HG03064 (cell line): ENCODE data around the gene MRM3.
"Not testable (repeated sequence)": the region's sequence is repeated elsewhere in the genome, so short reads cannot be mapped to it uniquely, and the experiment has no call there.

Experiments
- ATAC-seq: cut with Tn5 transposase; IDR thresholded peaks from one replicate; pipeline ENCODE4 v1.9.1; 2021; ENCODE audit warnings: low read depth; ENCODE audit not compliant: unreplicated experiment

MRM3 gene, protein sequence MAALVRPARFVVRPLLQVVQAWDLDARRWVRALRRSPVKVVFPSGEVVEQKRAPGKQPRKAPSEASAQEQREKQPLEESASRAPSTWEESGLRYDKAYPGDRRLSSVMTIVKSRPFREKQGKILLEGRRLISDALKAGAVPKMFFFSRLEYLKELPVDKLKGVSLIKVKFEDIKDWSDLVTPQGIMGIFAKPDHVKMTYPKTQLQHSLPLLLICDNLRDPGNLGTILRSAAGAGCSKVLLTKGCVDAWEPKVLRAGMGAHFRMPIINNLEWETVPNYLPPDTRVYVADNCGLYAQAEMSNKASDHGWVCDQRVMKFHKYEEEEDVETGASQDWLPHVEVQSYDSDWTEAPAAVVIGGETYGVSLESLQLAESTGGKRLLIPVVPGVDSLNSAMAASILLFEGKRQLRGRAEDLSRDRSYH

DNA sequence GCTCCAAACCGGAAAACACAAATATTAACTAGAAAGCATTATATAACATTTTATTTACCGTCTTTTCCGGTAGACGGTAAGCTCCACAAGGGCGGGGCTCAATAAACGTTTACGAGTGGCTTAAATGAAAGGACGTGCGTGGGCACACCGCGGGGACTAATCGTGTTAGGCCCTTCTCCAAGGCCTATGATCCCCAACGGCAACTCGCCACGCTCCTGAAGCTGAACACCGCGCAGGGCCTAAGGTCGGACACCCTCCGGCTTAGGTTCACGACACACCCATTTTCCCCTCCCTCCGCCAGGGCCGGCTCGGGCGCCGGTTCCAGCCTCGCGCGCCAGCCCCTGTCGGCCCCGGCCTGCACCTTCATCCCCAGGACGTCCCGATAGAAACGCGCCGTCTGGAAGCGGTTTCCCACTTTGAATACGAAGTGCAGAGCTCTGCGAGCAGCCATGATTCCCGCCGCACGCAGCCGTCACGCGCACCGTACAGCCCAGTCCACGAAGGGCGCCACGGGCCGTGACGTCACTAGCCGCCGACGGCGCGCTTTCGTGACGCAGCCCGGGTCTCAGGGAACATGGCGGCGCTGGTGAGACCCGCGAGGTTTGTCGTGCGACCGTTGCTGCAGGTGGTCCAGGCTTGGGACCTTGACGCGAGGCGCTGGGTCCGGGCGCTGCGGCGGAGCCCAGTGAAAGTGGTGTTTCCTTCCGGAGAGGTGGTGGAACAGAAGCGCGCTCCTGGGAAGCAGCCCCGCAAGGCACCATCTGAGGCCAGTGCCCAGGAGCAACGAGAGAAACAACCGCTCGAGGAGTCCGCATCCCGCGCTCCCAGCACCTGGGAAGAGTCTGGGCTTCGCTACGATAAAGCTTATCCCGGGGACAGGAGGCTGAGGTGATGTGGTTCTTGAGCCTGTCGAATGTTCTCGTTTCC lies at the start of gene MRM3, which contains the start of gene GLOD4:
MRM3 (plus strand) TSS at position 549 of the 927 bp plus-strand sequence; CDS start at position 575, 26 bp downstream.
GLOD4 (minus strand) TSS at position 476 of the 927 bp plus-strand sequence; CDS start at position 451, 25 bp downstream.
- peak; percentile 65 for ATAC-seq

DNA sequence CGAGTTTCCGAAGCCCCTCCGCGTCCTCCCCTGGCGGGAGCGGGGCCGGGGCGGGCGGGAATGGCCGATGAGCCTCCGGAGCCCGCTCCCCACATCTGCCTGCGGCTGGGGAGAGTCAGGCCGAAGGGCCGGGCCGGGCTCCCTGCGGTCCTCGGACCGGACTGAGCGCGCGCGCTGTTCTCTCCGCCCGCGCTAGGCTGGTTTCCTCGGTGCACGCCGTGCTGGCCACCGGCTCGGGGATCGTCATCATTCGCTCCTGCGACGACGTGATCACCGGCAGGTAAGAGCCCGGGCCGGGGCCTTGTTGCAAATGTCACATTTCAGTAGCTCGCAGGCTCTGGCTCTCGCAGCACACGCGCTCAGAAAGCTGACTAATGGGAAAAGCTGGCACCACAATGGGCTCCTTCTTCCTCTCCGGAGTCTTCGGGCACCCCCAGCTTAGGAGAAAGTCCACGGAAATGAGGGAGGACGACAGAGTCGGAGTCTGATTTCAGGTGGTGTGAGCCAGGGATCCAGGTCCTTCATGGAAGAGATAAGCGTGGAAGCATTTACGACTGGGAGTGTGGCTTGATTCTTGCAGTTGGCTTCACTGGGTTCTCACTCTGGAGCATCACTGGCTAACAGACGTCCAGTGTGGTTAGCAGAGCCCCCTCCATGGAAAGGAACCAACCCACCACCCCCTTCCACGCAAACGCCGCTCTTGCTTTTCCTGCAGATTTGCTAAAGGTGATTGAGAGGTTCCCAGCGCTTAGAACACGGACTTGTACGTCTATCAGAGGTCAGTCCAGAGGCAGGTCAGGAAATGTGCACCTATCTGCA lies 49.0 kb upstream of the MRM3 start:
- peak; percentile 22 for ATAC-seq

DNA sequence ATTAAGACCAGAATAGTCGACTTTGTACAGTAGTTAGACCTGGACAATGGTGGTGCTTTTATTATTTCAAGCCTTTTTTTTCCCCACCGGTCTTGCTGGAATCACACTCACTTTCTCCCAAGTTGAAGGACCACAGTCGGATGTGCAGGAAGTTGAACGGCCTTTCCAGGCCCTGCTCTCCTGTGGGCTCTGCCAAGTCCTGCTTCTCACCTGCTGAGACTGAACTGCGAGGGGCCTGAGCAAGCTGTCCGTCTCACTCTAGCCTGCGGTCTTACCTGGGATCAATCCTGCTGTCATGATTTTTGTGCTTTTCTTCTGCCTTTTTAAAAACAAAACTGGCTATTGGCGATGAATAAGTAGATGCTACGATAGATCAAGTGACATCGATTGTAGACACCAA lies 48.4 kb upstream of the MRM3 start:
- no peak for ATAC-seq

DNA sequence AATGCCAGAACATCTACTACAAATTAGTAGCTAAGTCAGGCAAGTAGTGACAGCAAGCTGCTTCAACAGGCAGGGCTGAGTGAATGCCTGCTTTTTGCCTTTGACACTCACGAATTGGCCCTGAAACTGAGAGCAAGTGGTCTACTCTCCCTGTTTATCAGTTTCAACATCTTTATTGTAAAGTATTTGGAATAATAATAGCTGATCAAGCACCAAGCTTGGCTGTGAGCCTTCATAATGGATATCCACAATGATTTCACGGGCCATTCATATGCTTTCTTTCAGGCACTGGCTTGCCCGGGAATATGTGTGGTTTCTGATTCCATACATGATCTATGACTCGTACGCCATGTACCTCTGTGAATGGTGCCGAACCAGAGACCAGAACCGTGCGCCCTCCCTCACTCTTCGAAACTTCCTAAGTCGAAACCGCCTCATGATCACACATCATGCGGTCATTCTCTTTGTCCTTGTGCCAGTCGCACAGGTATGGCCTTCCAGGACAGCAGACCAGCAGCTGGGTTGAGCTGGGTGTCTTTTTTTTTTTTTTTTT lies 44.5 kb upstream of the MRM3 start:
- no peak for ATAC-seq

DNA sequence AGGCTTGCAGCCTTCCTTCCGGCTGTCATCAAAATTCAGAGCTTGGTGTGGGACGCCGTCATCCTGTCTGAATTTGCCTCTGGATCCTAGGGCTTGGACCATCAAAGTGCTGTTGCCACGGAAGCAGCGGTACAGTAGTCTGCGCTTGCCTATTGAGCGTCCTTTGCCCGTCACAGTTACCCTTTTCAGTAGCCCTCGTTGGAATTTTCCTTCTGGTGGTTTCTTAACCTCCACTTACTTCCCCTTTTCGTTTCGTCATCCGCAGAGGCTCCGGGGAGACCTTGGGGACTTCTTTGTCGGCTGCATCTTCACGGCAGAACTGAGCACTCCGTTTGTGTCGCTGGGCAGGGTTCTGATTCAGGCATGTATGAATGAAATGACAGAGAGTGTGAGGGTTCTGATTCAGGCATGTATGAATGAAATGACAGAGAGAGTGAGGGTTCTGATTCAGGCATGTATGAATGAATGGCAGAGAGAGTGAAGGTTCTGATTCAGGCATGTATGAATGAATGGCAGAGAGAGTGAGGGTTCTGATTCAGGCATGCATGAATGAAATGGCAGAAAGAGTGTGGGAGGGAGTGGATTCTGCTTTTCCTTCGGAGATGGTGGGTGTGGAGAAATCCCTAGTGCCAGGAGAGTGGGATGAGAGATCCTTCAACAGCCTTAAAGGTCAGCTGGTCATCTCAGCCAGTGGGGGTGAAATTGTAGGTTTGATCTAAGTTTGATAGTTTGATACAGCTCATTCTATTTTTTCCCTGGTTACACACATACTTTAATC lies 41.7 kb upstream of the MRM3 start:
- ATAC-seq, result peak; percentile 69

DNA sequence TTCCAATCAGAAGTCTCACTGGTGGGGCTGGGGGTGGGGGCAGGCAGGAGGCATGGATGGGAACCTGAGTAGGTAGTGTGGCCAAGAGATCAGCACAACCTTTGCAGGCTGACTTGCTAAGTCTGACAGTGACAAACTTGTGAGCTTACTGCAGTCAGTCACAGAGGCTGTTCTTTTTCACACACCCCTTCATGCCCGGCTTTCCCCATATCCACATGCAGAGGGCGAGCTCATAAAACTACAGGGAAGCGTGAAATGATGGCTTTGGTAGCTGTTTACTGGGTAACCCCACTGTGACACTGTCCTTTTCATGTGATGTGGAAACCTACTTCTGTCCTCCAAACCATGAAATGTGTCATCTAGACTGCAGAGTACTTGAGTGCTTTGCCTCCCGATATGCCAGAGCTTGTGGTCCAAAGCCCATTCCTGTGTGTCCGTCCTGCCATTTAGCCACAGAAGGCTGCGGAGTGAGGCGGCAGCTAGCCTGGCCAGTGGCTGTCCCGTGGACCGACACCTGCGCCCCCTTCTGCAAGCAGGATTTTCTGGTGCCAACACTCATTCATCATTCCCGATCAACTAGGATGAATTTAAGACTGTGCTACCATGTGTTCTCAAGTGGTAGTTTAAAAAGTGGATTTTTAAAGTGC lies 39.9 kb upstream of the MRM3 start:
- ATAC-seq, result no peak

DNA sequence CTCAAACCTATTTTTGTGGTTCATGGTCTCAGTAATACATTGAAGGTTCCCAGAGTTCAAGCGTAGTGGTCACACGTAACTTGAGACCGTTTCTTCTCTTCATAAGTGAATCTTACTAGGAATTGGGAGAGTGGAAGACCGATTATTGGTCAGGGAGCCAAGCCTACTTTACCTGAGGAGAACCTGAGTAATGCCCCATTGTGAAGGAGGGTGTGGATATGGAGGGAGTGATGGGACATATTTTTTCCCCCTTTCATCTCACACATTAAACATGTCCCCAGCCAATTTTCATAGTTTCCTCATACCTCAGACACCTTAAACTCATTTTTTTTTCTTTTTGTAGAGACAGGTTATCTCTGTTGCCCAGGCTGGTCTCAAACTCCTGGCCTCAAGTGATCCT lies 39.0 kb upstream of the MRM3 start:
- ATAC-seq, result no peak

DNA sequence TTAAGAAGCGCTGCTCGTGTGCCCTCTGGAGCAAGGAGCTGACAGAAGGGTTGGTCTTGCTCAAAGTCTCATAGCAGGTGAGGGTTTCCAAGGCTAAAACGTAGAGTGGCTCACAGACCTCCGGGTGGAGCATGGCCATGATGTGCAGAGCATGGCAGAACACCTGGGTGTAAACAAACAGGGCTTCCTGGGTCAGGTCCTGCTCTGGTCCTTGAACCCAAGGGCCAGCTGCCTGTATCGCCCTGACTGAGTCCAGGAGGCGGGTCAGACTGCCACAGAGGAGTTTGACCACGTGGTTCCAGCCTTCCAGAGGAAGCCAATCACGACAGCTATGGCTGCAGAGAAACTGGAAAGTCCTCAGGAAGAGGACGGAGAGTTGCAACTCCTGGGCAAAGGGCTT lies 37.2 kb upstream of the MRM3 start:
- no peak for ATAC-seq

DNA sequence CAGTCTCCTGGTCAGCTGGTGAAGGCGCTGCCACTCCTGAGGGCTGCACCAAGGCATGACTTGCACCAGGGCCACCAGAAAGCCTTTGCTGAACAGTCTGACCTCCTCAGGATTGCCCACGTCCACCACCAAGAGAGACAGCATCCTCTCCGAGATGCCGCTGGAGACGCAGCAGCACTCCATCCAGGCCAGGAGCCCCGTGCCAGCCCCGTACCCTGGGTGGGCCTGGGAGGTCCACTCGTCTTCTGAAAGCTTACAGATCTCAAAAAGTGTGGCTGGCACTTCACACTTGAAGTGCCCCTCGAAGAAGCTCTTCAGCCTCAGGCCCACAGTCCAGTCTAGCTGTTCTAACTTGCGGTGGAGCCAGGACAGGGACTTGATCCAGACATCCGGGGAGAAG lies 36.7 kb upstream of the MRM3 start:
- ATAC-seq, result no peak

DNA sequence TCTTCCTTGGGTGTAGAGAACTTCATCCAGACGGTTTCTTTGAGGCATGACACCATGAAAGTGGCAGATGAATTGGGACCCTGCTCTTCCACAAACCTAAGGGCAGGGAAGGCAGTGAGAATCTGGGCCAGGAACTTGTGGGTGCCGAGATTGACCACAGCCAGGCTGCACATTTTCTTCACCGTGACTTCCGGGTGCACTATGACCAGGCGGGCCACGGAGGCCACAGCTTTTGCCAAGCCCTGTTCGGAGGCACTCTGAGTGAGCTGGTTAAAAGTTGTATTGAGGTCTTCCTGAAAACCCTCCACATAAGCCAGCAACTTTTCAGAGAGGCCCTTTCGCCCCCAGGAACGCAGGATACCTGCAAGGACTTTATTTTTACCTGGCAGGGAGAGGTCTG lies 36.0 kb upstream of the MRM3 start:
- no peak for ATAC-seq

DNA sequence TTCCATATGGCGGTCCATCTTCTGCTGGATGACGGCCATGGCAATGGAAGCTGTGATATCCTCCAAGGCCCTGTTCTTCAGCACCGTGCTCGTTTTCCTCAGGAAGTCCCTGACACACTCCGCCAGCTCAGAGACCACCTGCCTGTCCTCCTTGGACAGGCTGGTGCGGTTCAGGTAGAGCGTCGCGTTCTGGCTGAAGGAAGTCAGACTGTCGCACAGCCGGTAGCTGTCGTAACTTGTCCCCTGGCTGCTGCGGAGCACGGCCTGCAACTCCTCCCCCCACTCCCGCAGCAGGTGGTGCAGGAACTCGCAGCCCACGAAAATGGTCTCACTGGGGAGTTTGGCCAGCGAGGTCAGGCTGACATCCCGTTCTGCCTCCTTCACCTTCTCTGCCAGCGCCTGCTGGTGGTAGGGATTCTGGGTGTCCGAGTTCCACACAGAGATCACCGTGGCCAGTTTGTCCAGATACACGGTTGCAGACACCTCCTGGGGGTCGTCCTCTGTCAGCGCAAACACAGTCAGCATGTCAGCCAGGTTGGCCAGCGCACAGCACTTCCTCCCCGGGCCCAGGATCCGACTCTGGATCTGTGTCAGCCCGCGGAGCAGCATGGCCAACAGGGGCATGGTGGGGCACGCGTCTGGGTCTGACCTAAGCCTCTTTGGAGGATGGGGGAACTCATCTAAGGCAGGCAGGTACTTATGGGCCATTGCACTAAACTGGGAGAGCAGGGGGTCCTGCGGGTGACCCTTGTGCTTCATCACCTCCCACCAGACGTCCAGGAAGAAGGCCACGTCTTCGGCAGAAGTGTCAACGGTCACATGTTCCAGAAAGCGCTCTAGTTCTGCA lies 35.1 kb upstream of the MRM3 start:
- ATAC-seq, result no peak

DNA sequence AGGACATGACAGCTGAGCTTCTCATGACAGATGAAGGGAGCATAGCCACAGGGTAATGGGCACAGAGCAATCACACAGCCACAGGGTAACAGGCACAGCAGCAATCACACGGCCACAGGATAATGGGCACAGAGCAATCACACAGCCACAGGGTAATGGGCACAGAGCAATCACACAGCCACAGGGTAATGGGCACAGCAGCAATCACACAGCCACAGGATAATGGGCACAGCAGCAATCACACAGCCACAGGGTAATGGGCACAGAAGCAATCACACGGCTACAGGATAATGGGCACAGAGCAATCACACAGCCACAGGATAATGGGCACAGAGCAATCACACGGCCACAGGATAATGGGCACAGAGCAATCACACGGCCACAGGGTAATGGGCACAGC lies 33.5 kb upstream of the MRM3 start:
- ATAC-seq, result not testable (repeated sequence)

DNA sequence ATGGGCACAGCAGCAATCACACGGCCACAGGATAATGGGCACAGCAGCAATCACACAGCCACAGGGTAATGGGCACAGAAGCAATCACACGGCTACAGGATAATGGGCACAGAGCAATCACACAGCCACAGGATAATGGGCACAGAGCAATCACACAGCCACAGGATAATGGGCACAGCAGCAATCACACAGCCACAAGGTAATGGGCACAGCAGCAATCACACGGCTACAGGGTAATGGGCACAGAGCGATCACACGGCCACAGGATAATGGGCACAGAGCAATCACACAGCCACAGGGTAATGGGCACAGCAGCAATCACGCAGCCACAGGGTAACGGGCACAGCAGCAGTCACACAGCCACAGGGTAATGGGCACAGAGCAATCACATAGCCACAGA lies 32.8 kb upstream of the MRM3 start:
- not testable (repeated sequence) for ATAC-seq

DNA sequence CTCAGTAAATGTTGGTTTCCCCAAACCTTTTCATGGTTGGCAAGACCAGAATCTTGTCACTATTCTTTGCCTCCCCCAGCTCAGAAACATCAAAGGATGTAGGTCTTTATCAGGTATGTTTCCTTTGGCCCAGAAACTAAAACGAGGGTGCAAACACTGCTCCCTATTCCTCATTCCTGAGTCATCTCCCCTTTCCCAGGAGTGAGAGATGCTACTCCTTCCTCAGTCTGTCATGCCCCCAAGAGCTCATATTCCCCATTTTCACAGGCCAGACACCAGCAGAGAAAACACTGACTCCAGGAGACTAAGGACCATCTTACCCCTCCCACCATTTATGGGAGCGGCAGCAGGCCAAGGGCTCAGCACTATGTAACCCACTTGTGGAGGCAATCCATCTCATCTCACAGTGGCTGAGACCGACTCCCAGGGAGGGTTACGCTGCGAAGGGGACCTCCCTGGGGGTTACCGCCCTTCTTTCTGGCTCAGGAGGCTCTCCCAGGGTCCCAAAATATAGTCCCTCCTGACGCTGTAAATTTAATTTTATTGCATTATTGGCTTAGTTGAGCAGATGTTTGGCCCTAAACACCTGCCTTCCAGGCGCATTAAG lies 31.6 kb upstream of the MRM3 start:
- ATAC-seq, result no peak

DNA sequence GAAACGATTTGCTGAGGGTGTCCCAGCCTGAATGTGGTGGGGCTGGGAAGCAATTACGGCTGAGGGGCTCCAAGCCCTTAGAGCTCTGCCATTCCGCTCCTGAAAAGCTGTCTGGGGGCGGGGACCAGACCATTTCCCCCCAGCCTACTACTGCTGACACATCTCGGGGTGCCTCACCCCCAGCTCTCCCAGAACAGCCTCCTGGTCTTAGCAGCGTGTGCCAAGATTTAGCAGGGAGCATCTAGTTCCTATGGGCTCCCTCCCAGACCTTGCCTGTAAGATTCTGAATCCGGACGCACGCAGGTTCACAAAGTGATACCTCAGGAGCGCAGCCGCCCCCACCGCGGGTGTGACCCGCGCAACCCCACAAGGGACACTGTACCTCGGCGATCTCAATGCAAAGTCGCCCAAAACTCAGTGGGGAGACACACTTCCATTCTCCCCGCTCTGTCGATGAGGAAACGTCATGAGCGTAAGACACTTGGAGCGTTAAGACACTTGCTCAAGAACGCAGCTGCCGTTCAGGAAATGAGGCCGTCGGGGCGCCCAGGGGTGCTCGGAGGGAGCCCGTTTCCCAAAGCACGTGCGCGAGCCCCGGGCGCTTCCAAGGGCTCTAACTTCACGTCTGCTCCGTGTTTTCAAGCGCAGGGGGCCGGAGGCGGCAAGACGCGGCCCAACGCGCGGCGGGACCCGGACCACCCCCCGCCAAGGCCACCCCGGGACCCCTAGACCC lies 30.7 kb upstream of the MRM3 start:
- ATAC-seq, result peak; percentile 36

DNA sequence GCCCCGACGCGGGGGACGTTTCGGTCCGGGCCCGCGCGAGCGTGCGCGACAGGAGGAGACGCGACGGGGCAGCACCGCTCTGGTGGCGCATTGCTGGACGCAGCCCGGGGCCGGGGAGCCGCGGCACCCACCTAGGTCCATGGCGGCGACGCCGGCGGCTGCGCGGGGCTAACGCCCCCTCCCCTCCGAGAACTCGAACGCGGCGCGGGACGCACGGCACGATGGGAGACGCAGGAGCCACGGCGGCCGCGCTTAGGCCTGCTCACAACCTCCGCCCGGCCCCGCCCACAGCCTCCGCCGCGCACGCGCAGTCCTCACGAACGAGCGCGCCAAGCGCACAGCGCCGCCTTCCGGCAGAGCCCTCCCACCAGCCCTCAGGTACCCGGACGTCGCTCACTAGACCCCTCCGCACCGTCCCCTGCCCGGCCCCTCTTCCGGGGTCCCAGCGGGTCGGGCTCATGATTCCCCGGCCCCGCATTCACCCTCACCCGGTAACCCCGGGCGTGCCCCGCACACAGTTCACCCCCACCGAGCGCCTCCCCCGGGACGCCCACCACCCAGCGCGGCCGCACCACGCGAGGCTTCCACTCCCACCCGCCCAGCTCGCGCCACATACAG lies 30.0 kb upstream of the MRM3 start, which contains the start of gene GEMIN4:
GEMIN4 (minus strand) TSS at position 263 of the 618 bp plus-strand sequence; CDS start at position 141, 122 bp downstream.
- ATAC-seq, result peak; percentile 66
